Heart left ventricle (tissue), 16 donors: Measurements from ENCODE around the gene DHCR24. TPM values are rescaled to one million over a fixed set of nuclear protein-coding genes. Genes with fewer than 3 reads are reported as not detected.
"Not testable (repeated sequence)": the region's sequence is repeated elsewhere in the genome, so short reads cannot be mapped to it uniquely, and the experiment has no call there.

ENCODE experiments used
- ATAC-seq, 4 donors: fragments of 200-7000 bp; cut with Tn5 transposase; one replicate each; pipeline ENCODE4 v1.9.1; 2020 to 2022; ENCODE audit warnings: moderate library complexity in 4 of 4, mild to moderate bottlenecking in 3 of 4, moderate number of reproducible peaks in 1 of 4
- DNase-seq, 5 donors: peaks; one replicate each; pipeline ENCODE4 v3.0.0-alpha.2; 2020
- H3K27ac ChIP-seq, 12 donors: fragments of 200-600 bp; sonication (generic) in 4 of 12; one replicate each; pipeline versions ENCODE4 v1.5.0 to v1.8.0; 2016 to 2022; ENCODE audit warnings: mild to moderate bottlenecking in 2 of 12
- H3K27me3 ChIP-seq, 9 donors: fragments of 200-600 bp; sonication (generic) in 2 of 9; one replicate each; pipeline versions ENCODE4 v1.5.1 to v1.8.0; 2016 to 2022; ENCODE audit warnings: mild to moderate bottlenecking in 3 of 9
- H3K36me3 ChIP-seq, 9 donors: fragments of 200-600 bp; sonication (generic) in 2 of 9; one replicate each; pipeline versions ENCODE4 v1.5.0 to v1.8.0; 2018 to 2022; ENCODE audit warnings: mild to moderate bottlenecking in 2 of 9
- H3K4me1 ChIP-seq, 12 donors: fragments of 200-600 bp; sonication (generic) in 4 of 12; one replicate each; pipeline versions ENCODE4 v1.5.0 to v1.8.0; 2016 to 2022; ENCODE audit warnings: mild to moderate bottlenecking in 3 of 12
- H3K4me3 ChIP-seq, 12 donors: fragments of 200-600 bp; sonication (generic) in 4 of 12; one replicate each; pipeline versions ENCODE4 v1.5.0 to v1.8.0; 2017 to 2022; ENCODE audit warnings: mild to moderate bottlenecking in 9 of 12, moderate library complexity in 4 of 12
- H3K9me3 ChIP-seq, 12 donors: fragments of 200-600 bp; sonication (generic) in 4 of 12; one replicate each; pipeline versions ENCODE4 v1.5.0 to v1.8.0; 2016 to 2022; ENCODE audit warnings: mild to moderate bottlenecking in 1 of 12
- CTCF ChIP-seq, 12 donors: fragments of 200-600 bp; sonication (generic) in 4 of 12; IDR thresholded peaks; one replicate each; pipeline versions ENCODE4 v1.5.0 to v1.8.0; 2018 to 2022; ENCODE audit warnings: antibody characterized with exemption in 12 of 12, mild to moderate bottlenecking in 5 of 12
- POLR2A ChIP-seq, 2 donors: fragments of 450-650 bp; IDR thresholded peaks; one replicate each; pipeline ENCODE4 v1.6.1; 2017; ENCODE audit warnings: antibody characterized with exemption in 2 of 2, mild to moderate bottlenecking in 2 of 2, moderate library complexity in 2 of 2
- WGBS, 4 donors: extraction: QIAGEN DNeasy Blood & Tissue Kit in 2 of 4; methylation state at CpG; one replicate each; pipeline versions ENCODE4 v1.1.5 to v1.1.7; 2013 to 2018; 5-methylcytosine and 5-hydroxymethylcytosine counted together
- intact Hi-C, 10 donors: fragments of 100-400 bp; cut with DNase I; formaldehyde crosslinking; loops; one replicate each; pipeline versions ENCODE4 v1.11.1 to v1.14.2; 2022
- long read RNA-seq, 3 donors: library from polyadenylated mRNA; unstranded; transcript quantifications; one replicate each; pipeline ENCODE4 v2.0.0, GENCODE V29; 2020 to 2021
- polyA plus RNA-seq, 2 donors: library from polyadenylated mRNA; stranded (reverse); fragments of 200-250 nt; gene quantifications; one replicate each; pipeline ENCODE4 v1.2.3, GENCODE V29; 2013
- total RNA-seq, 9 donors: library from RNA; depleted of rRNA in 2 of 9; stranded (reverse); fragments of >200 nt in 2 of 9; fragmentation: NEBNext Ultra II Directional in 3 of 9; extraction: Animal tissue kit (Norgen Biotek cat#: 25700) in 3 of 9; gene quantifications; one replicate each; pipeline versions ENCODE4 v1.1.0 to v1.2.4, GENCODE V29; 2016 to 2023
- donor health status: ischemic (EF 13 %, LVEDD 7.1; RV severe dilation, severe dysfunction).
- donor health status: healthy with polysubstance abuse.
- donor health status: DM: no; HTN: yes; CAD: no.
- donor health status: DM: no; HTN: no; CAD: no.
- donor health status: ischemic (EF 25% LVEDD 6.9; RV normal size, moderate dysfunction).
- donor health status: ischemic (EF 25% LVEDD 5.7; RV mildly dilated, moderate dysfunction).
- donor health status: healthy.
- donor health status: DM: yes; HTN: yes; CAD: no.
- donor health status: ischemic (EF 35%, LVEDD 5.7; RV mildly dilated, moderate dysfunction).
- donor health status: nonischemic (EF 11% LVEDD 7.7; RV severe dilation, severe dysfunction).
- donor health status: DM: yes; HTN: yes; CAD: no.
- donor health status: PGD.
- donor health status: ischemic (EF 29% LVEDD 5.4; RV normal size, mild dysfunction).
- donor health status: nonischemic (EF 23%, LVEDD 6.1; RV moderate dilation, normal function).

Gene DHCR24
- total RNA-seq: 10 to 100 TPM; 13.8 to 91.4 (median 25.4) TPM
- polyA plus RNA-seq: 100 to 1,000 TPM in 1 of 2 donors, 1 to 10 TPM in 1; 5.3 to 109 TPM
- long read RNA-seq, donor 1, full-length matches to known transcripts: 2 of 11 reads
- long read RNA-seq, donor 1, partial matches to known transcripts: 3 of 11 reads
- long read RNA-seq, donor 1, other reads (novel, unspliced or antisense): 6 of 11 reads
- long read RNA-seq, donor 2, full-length matches to known transcripts: 44 of 106 reads
- long read RNA-seq, donor 2, partial matches to known transcripts: 24 of 106 reads
- long read RNA-seq, donor 2, other reads (novel, unspliced or antisense): 38 of 106 reads
- long read RNA-seq, donor 3, full-length matches to known transcripts: 82 of 140 reads
- long read RNA-seq, donor 3, partial matches to known transcripts: 21 of 140 reads
- long read RNA-seq, donor 3, other reads (novel, unspliced or antisense): 37 of 140 reads

- TF ChIP-seq CTCF (IDR thresholded peaks at IDR 0.05): peak in 1 of 12 donors; percentile 8
- TF ChIP-seq POLR2A (IDR thresholded peaks at IDR 0.05): peak in 1 of 2 donors; percentile 74
- Histone ChIP-seq H3K4me3 (peak within 1 kb of the TSS; percentile 59 to 95 (median 78)), H3K4me1 (peaks cover 0 to 33% (median 9%) of the 10 kb centered on the region in 12 donors), H3K27me3 (peaks cover 0 to 7% (median 0%) of the 10 kb centered on the region in 9 donors), H3K36me3 (peaks cover 0 to 3% (median 0%) of the 10 kb centered on the region in 9 donors), H3K27ac (peak within 1 kb of the TSS in 8 of 12 donors; percentile 22 to 74 (median 58)), H3K9me3 (no peaks in the 10 kb centered on the region)
- WGBS, 4 donors: 1% methylated on average over 30 to 109 of the region's 109 CpGs
- ATAC-seq: peak; percentile 94 to 99 (median 98)
- DNase-seq: peak; percentile 87 to 92 (median 88)
- intact Hi-C loops: loop anchor here in 5 of 10 donors (5.0 kb wide), 3 partner anchors 40 to 60 kb away; no protein-coding TSS in a partner anchor
Measured at GRCh38 chr1:54886724-54887664, at the start of gene DHCR24. Gene DHCR24, minus strand, starts transcription at chr1:54887195. Its CDS starts 76 bp downstream, at chr1:54887119.

- Histone ChIP-seq H3K4me3 (no peak overlapping the region), H3K27ac (no peak overlapping the region), H3K4me1 (no peaks in the 10 kb centered on the region), H3K36me3 (no peaks in the 10 kb centered on the region), H3K27me3 (no peaks in the 10 kb centered on the region), H3K9me3 (no peaks in the 10 kb centered on the region)
- intact Hi-C loops: no loop called here
- ATAC-seq (no peak), DNase-seq (no peak)
- TF ChIP-seq POLR2A (IDR thresholded peaks at IDR 0.05) (no peak), CTCF (IDR thresholded peaks at IDR 0.05) (no peak)
- WGBS, 4 donors: 94 to 98% (median 95%) methylated on average over 4 of the region's 4 CpGs
Measured at GRCh38 chr1:54936791-54937190, 49.8 kb upstream of the DHCR24 start.

GRCh38 chr1:54934869-54935268, 47.9 kb upstream of the DHCR24 start:
- Histone ChIP-seq H3K27me3 (no peaks in the 10 kb centered on the region), H3K4me1 (no peaks in the 10 kb centered on the region), H3K36me3 (no peaks in the 10 kb centered on the region), H3K4me3 (no peak overlapping the region), H3K9me3 (no peaks in the 10 kb centered on the region), H3K27ac (no peak overlapping the region)
- ATAC-seq (no peak), DNase-seq (no peak)
- TF ChIP-seq POLR2A (IDR thresholded peaks at IDR 0.05) (no peak), CTCF (IDR thresholded peaks at IDR 0.05) (no peak)
- intact Hi-C loops: no loop called here

- H3K27ac ChIP-seq, H3K27me3 ChIP-seq, H3K4me3 ChIP-seq, intact Hi-C loops, ATAC-seq, H3K4me1 ChIP-seq, DNase-seq, H3K9me3 ChIP-seq, H3K36me3 ChIP-seq: not testable (repeated sequence)
- 90 to 95% (median 92%) methylated on average over 6 of the region's 6 CpGs for WGBS, 4 donors
Measured at GRCh38 chr1:54934081-54934480, 47.1 kb upstream of the DHCR24 start.
